Ovary (tissue), 3 donors: ENCODE measurements around the gene MRPS5.

Experiments
- EP300 ChIP-seq: sonication (generic); formaldehyde crosslinking; IDR thresholded peaks from one replicate; pipeline ENCODE4 v1.6.1; 2017; ENCODE audit warnings: antibody characterized with exemption
- POLR2A ChIP-seq: fragments of 450-650 bp; IDR thresholded peaks from one replicate; pipeline ENCODE4 v1.6.1; 2017; ENCODE audit warnings: antibody characterized with exemption, mild to moderate bottlenecking, moderate library complexity
- TF ChIP-seq, protein P1 (sequence below), 3 donors: fragments of 450-650 bp in 2 of 3; fragments of 200-600 bp in 1 of 3; IDR thresholded peaks; one replicate each; pipeline versions ENCODE4 v1.5.1 to v1.8.0; 2016 to 2022; ENCODE audit warnings: antibody characterized with exemption in 3 of 3, mild to moderate bottlenecking in 1 of 3
- donor health status: DM: no; HTN: no; CAD: no.

DNA sequence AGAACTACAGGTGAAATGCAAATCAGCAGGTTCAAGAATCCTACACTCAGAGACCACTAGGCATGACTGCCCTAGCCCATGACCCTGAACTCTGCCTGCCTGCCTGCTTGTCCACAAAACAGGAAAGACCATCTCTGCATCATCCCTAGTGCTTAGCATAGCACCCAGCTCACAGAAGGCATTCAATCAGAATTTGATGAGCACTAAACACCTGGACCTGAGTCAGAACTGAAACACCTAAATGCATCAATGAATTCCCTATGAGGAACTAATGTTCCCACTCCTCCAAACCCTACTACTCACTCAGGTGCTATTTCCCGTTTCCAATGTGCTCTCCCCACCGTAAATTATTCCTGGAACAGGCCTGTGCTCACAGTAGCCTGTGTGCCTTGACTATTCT is 21.7 kb downstream of the MRPS5 start:
- TF ChIP-seq, protein P1, sequence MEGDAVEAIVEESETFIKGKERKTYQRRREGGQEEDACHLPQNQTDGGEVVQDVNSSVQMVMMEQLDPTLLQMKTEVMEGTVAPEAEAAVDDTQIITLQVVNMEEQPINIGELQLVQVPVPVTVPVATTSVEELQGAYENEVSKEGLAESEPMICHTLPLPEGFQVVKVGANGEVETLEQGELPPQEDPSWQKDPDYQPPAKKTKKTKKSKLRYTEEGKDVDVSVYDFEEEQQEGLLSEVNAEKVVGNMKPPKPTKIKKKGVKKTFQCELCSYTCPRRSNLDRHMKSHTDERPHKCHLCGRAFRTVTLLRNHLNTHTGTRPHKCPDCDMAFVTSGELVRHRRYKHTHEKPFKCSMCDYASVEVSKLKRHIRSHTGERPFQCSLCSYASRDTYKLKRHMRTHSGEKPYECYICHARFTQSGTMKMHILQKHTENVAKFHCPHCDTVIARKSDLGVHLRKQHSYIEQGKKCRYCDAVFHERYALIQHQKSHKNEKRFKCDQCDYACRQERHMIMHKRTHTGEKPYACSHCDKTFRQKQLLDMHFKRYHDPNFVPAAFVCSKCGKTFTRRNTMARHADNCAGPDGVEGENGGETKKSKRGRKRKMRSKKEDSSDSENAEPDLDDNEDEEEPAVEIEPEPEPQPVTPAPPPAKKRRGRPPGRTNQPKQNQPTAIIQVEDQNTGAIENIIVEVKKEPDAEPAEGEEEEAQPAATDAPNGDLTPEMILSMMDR (IDR thresholded peaks at IDR 0.05) = no peak
- TF ChIP-seq POLR2A = no peak
- TF ChIP-seq EP300 = no peak
